NCI-H146 treated with DMSO at 0.1 percent for 48 hours (cell line): Measurements from ENCODE around the gene MAFB.

Experiments used
- DNase-seq: peaks from one replicate; lab custom pipeline; 2025; ENCODE audit not compliant: unreplicated experiment; lab: John Stamatoyannopoulos, UW

Gene MAFB

GRCh38 chr20:40663304-40663790 lies 25.7 kb downstream of the MAFB start:
- DNase-seq = no peak

- DNase-seq = no peak
Measured at GRCh38 chr20:40659567-40659966, 29.5 kb downstream of the MAFB start.

- DNase-seq = no peak
Measured at GRCh38 chr20:40658509-40658908, 30.5 kb downstream of the MAFB start.

- DNase-seq = no peak
Measured at GRCh38 chr20:40657526-40657925, 31.5 kb downstream of the MAFB start.

- DNase-seq = no peak
Measured at GRCh38 chr20:40655451-40655850, 33.6 kb downstream of the MAFB start.

GRCh38 chr20:40654876-40655275 lies 34.2 kb downstream of the MAFB start:
- no peak for DNase-seq

GRCh38 chr20:40652441-40652987 lies 36.5 kb downstream of the MAFB start:
- no peak for DNase-seq

- no peak for DNase-seq
Measured at GRCh38 chr20:40651151-40651550, 37.9 kb downstream of the MAFB start.

GRCh38 chr20:40650707-40651106 lies 38.3 kb downstream of the MAFB start:
- no peak for DNase-seq

- no peak for DNase-seq
Measured at GRCh38 chr20:40648210-40649072, 40.6 kb downstream of the MAFB start.

- DNase-seq = no peak
Measured at GRCh38 chr20:40646813-40647212, 42.2 kb downstream of the MAFB start.

GRCh38 chr20:40646361-40646760 lies 42.7 kb downstream of the MAFB start:
- DNase-seq = no peak

GRCh38 chr20:40644863-40645262 lies 44.2 kb downstream of the MAFB start:
- no peak for DNase-seq

GRCh38 chr20:40643891-40644290 lies 45.1 kb downstream of the MAFB start:
- no peak for DNase-seq

GRCh38 chr20:40641809-40642208 lies 47.2 kb downstream of the MAFB start:
- DNase-seq = no peak

- no peak for DNase-seq
Measured at GRCh38 chr20:40641202-40641601, 47.8 kb downstream of the MAFB start.

- no peak for DNase-seq
Measured at GRCh38 chr20:40640667-40641066, 48.4 kb downstream of the MAFB start.

GRCh38 chr20:40639676-40640355 lies 49.2 kb downstream of the MAFB start:
- no peak for DNase-seq

- DNase-seq = no peak
Measured at GRCh38 chr20:40639132-40639531, 49.9 kb downstream of the MAFB start.

- no peak for DNase-seq
Measured at GRCh38 chr20:40638414-40638813, 50.6 kb downstream of the MAFB start.

GRCh38 chr20:40637176-40637575 lies 51.9 kb downstream of the MAFB start:
- no peak for DNase-seq

- DNase-seq = no peak
Measured at GRCh38 chr20:40636486-40636885, 52.5 kb downstream of the MAFB start.
